GOT3 (cell line): ENCODE measurements around the gene DOHH.
"Not testable (repeated sequence)": the region's sequence is repeated elsewhere in the genome, so short reads cannot be mapped to it uniquely, and the experiment has no call there.

ENCODE experiments used
- DNase-seq: peaks from one replicate; lab custom pipeline; 2025; ENCODE audit warnings: mixed read lengths; lab: John Stamatoyannopoulos, UW

DOHH gene

DNA sequence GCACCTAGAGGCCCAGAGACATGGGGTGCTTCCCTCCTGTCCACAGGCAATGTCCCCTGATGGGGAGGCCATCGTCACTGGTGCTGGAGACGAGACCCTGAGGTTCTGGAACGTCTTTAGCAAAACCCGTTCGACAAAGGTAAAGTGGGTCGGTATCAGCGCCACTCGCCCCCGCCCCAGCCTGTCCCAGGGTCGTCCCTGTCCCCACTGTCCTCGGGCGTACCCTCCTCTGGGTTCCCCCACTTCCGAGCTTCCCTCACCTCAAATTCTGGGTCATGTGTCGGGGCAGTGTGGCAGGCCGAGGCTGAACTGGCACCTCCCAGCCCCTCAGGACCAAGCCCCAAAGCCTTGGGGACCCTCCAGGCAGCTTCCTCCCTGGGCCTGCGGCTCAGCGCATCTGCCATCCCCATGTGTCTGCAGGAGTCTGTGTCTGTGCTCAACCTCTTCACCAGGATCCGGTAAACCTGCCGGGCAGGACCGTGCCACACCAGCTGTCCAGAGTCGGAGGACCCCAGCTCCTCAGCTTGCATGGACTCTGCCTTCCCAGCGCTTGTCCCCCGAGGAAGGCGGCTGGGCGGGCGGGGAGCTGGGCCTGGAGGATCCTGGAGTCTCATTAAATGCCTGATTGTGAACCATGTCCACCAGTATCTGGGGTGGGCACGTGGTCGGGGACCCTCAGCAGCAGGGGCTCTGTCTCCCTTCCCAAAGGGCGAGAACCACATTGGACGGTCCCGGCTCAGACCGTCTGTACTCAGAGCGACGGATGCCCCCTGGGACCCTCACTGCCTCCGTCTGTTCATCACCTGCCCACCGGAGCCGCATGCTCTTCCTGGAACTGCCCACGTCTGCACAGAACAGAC is 34.1 kb upstream of the DOHH start:
- DNase-seq: no peak

GRCh38 chr19:3533563-3534216 is 33.2 kb upstream of the DOHH start:
- DNase-seq: no peak

GRCh38 chr19:3533033-3533432 is 32.6 kb upstream of the DOHH start:
- DNase-seq: no peak

DNA sequence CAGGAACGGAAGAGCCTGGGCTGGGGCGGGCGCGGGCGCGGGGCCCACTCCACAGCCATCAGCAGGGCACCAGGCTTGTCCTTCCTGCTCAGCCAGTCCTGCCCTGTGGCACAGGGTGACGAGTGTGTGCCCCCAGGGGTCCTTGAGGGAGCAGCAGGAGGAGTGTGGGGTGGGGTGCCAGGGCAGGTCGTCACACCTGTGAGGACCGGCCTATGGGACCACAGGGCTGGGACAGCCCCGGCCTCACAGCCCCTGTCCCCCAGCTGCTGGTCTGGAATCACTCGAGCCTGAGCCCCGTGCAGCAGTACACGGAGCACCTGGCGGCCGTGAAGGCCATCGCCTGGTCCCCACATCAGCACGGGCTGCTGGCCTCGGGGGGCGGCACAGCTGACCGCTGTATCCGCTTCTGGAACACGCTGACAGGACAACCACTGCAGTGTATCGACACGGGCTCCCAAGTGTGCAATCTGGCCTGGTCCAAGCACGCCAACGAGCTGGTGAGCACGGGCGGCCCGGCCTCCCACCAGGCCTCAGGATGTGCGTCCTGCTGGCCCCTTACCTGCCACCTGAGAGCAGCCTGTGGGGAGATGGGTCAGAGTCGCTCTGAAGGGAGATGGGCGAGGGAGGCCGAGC is 31.8 kb upstream of the DOHH start:
- no peak for DNase-seq

- DNase-seq: no peak
Observed at GRCh38 chr19:3531716-3532115, 31.2 kb upstream of the DOHH start.

- no peak for DNase-seq
Observed at GRCh38 chr19:3530389-3530788, 29.9 kb upstream of the DOHH start.

GRCh38 chr19:3529299-3529698 is 28.8 kb upstream of the DOHH start:
- not testable (repeated sequence) for DNase-seq

GRCh38 chr19:3528539-3529211 is 28.2 kb upstream of the DOHH start:
- no peak for DNase-seq

GRCh38 chr19:3528080-3528479 is 27.6 kb upstream of the DOHH start:
- no peak for DNase-seq

DNA sequence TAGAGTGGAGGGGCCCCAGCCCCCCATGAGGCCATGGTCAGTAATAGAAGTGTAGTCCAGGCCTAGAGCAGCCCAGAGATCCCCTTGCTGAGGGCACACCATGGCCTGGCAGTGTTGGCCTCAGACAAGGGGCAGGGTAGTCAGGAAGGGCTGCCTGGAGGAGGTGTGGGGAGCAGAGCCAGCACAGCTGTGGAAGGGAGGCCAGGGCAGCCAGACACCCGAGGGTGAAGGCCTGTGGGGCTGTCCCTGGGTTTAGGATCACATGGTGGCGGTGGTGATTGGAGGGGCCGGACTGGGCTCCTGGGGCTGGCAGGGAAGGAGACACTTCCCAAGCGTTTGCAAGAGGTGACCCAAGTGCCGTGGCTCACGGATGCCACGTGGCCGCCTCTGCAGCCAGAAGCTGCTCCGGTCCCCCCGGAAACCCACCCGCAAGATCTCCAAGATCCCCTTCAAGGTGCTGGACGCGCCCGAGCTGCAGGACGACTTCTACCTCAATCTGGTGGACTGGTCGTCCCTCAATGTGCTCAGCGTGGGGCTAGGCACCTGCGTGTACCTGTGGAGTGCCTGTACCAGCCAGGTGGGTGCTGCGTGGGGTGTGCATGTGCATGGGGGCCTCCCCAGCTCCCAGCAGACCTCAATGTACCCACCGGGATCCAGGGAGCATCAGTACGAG is 26.9 kb upstream of the DOHH start:
- no peak for DNase-seq

- no peak for DNase-seq
Observed at GRCh38 chr19:3526507-3527237, 26.2 kb upstream of the DOHH start.

DNA sequence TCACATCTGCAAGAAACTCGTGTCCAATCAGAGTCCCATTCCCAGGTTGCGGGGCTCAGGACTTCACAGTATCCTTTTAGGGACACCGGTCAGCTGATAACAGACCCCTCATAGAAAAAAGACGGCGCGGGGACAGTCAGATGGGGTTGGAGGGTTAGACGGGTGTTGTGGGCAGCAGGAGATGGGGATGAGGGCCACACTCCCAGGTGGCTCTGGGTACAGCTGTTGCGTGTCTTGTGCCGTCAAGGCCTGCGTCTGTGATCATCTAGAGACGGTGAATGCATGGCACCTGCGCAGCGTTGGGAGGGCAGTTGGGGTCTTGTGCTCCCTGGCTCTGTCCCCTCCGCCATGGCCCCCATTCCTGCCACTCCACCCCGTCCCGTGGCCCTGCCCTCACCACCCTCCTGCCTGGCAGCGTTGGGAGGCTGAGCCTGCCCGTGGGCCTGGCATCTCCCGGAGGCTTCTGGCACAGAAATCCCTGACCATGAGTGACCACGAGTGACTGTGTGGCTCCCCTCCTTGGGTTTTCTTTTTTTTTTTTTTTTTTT is 24.5 kb upstream of the DOHH start:
- DNase-seq: no peak

DNA sequence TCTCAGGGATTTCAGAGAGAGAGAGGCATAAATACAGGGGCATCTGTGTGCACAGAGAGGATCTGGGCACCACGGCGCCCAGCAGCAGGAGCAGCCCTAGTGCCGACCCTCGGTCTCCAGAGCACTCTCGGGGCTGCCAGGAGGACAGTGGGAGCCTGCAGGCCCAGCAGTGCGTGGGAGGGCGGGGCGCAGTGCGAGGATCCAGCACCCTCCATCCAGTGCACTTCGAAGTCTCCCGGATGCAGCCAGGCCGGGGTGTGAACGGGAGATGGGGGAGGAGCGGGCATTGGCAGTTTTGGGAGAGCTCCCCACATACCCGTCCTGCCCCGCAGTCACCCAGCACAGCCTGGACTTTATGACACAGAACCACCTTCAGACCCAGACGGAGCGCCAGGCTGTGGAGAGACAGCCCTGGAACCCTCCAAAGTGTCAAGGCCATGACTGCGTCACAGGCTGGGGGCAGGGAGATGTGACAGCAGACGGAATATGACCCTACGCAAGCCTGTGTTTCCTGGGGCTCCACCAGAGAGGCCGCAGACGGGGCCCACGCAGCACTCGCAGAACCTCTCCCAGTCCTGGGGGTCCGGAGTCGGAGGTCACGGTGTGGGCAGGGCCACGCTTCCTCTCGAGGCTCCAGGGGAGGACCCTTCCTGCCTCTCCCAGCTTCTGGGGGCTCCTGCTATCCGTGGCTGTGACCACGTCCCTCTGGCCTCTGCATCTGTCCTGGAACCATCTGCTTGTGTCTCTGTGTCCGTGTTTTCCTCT is 23.8 kb upstream of the DOHH start:
- DNase-seq: no peak

GRCh38 chr19:3523361-3524077 is 23.0 kb upstream of the DOHH start:
- DNase-seq: no peak

GRCh38 chr19:3522421-3523360 is 22.2 kb upstream of the DOHH start:
- DNase-seq: no peak

GRCh38 chr19:3521104-3521445 is 20.6 kb upstream of the DOHH start:
- DNase-seq: no peak

DNA sequence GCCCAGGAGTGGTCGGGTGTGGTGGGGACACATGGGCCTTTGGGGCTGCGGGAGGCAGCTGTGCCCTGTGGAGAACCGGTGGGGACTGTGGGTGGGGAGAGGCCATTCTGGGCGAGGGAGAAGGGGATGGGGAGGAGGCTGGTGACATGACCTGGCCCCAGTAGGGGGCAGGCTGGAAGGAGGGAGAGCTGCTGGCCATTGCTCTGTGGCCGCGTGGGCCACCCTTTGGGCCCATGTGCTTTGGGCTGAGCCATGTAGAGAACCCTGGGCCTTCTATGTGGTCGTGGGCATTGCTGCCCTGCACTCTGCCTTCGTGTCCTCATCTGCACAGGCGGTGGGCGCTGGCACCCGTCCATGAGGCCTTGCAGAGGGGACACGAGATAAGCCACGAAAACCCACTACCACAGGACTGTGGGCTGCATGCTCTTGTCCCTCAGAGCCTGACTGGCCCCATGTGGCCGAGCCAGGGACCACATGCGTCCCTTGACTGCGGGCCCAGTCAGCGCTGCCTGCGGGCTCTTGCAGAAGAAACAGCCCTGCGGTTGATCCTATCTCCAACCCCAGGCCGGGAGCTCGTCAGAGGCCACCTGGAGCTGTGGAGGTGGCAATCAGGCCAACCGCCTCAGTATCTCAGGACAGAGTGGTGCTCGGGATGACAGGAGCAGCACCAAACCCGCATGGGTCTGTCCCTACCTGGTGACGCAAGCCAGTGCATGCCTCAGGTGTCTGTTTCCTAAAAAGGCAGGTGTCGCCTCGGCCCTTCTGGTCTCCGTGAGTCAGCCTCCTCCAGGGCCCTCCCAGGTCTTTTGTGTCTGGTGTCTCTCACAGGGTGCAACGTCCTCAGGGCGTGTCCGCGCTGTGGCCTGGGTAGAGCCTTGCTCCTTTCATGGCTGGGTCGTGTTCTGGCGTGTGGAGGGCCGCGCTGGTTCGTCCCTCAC is 20.0 kb upstream of the DOHH start:
- no peak for DNase-seq
